Measurements from ENCODE around the gene TMEM51. TPM values are rescaled to one million over a fixed set of nuclear protein-coding genes. Genes with fewer than 3 reads are reported as not detected.

TMEM51 gene
- total and polyA plus RNA-seq, 2 experiments from 2014 or later, result 23.8 to 32.7 TPM

- Histone ChIP-seq H3K27me3 (no peaks in the 10 kb centered on the region), H3K27ac (peak overlapping the region; percentile 46), H3K4me3 (no peak overlapping the region), H3K4me1 (ENCODE audit: low read depth) (peaks cover 33% of the 10 kb centered on the region), H3K9me3 (ENCODE audit: low read depth) (no peaks in the 10 kb centered on the region), H3K36me3 (no peaks in the 10 kb centered on the region)
- no peak for DNase-seq (ENCODE audit: low read depth in 1 of 2, low spot score in 1 of 2)
- TF ChIP-seq, protein P1, sequence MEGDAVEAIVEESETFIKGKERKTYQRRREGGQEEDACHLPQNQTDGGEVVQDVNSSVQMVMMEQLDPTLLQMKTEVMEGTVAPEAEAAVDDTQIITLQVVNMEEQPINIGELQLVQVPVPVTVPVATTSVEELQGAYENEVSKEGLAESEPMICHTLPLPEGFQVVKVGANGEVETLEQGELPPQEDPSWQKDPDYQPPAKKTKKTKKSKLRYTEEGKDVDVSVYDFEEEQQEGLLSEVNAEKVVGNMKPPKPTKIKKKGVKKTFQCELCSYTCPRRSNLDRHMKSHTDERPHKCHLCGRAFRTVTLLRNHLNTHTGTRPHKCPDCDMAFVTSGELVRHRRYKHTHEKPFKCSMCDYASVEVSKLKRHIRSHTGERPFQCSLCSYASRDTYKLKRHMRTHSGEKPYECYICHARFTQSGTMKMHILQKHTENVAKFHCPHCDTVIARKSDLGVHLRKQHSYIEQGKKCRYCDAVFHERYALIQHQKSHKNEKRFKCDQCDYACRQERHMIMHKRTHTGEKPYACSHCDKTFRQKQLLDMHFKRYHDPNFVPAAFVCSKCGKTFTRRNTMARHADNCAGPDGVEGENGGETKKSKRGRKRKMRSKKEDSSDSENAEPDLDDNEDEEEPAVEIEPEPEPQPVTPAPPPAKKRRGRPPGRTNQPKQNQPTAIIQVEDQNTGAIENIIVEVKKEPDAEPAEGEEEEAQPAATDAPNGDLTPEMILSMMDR (IDR thresholded peaks at IDR 0.05; ENCODE audit: low read depth, low read length), result no peak
These were observed 36.3 kb downstream of the TMEM51 start for GRCh38 chr1:15189692-15190370.

DNA sequence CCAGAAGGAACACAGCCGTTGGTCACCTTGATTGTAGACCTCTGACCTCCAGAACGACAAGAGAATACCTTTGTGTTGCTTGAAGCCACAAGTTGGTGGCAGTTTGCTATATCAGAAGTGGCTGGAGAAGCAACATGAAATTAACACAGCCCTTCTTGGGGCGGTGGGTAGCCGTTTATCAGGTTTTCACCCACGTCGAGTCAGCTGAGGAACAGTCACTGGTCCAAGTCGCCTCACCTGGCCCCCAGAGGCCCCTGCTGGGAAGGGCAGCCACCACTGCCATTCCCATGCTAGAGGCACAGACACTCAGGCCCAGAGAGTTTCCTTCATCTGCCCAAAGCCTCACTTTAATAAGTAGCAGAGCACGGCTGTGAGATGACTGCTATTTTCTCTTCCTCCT is 37.7 kb downstream of the TMEM51 start:
- Histone ChIP-seq H3K27ac (no peak overlapping the region), H3K4me1 (ENCODE audit: low read depth) (peaks cover 33% of the 10 kb centered on the region), H3K9me3 (ENCODE audit: low read depth) (no peaks in the 10 kb centered on the region), H3K36me3 (no peaks in the 10 kb centered on the region), H3K4me3 (no peak overlapping the region), H3K27me3 (no peaks in the 10 kb centered on the region)
- no peak for DNase-seq (ENCODE audit: low read depth in 1 of 2, low spot score in 1 of 2)
- TF ChIP-seq, protein P1 (IDR thresholded peaks at IDR 0.05; ENCODE audit: low read depth, low read length), result no peak

- TF ChIP-seq, protein P1 (IDR thresholded peaks at IDR 0.05; ENCODE audit: low read depth, low read length), result no peak
- Histone ChIP-seq H3K9me3 (ENCODE audit: low read depth) (no peaks in the 10 kb centered on the region), H3K4me3 (no peak overlapping the region), H3K36me3 (no peaks in the 10 kb centered on the region), H3K27me3 (no peaks in the 10 kb centered on the region), H3K27ac (no peak overlapping the region), H3K4me1 (ENCODE audit: low read depth) (peaks cover 36% of the 10 kb centered on the region)
- no peak for DNase-seq (ENCODE audit: low read depth in 1 of 2, low spot score in 1 of 2)
These were observed 38.2 kb downstream of the TMEM51 start for GRCh38 chr1:15191770-15192169.

DNA sequence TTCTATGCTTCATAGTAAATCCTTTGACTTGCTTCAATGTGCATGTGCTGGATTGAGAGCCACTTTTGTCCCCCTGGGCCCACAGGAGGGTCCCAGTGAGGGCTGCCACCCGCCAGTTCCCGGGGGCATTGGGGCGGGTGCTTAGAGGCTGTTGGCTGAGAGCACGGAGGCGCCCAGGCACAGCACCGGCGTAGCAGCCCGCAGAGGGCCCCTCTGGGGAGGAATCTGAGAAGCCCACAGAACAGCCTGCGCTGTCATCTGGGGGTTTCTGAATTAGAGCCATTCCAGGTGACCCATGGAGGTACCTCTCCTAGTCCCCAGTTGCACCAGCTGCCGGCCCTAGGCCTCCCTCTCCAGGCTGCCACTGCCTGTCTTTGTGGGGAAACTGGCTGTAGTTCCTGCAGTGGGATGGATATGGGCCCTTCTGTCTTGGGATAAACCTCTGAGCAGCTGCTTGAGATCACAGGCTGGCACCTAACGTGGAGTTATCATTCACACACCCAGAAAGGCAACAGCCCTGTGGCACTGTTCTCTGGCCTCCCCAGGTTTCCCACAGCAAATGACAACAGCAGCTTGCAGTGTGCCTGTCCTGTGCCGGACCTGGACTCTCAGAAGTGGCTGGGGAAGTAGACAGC is 39.5 kb downstream of the TMEM51 start:
- H3K36me3 ChIP-seq, result no peaks in the 10 kb centered on the region
- H3K4me3 ChIP-seq, result no peak overlapping the region
- no peaks in the 10 kb centered on the region for H3K9me3 ChIP-seq (ENCODE audit: low read depth)
- TF ChIP-seq, protein P1 (IDR thresholded peaks at IDR 0.05; ENCODE audit: low read depth, low read length), result no peak
- H3K27me3 ChIP-seq, result no peaks in the 10 kb centered on the region
- DNase-seq (ENCODE audit: low read depth in 1 of 2, low spot score in 1 of 2), result no peak
- H3K4me1 ChIP-seq (ENCODE audit: low read depth), result peaks cover 31% of the 10 kb centered on the region
- H3K27ac ChIP-seq, result no peak overlapping the region

DNA sequence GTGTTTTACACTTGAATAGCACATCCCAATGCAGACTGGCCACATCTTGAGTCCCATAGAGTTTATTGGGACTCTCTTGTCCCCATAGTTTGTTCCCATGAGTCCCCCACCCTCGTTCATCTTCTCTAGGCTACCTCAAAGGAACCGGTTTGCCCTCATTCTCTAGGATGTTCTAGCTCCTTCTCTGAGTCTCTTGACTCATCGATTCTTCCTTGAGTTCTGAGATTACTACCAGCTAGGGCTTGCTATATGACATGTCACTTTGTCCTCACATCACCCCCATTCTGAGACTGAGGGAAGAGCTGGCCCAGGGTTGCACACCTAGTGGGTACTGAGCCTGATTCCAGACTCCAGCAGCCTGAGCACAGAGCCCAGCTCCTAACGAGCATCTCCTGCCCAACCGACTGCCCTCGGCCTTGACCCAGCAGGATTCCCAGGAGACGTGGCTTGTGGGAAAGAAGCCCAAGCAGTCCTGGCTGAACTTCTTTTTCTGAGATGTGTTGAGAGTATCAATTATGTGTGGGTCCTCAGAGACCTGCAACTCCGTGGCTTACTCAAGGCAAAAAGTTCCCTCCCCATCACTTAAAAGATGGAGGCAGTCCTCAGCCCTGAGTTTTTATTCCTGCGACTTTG is 42.0 kb downstream of the TMEM51 start:
- no peaks in the 10 kb centered on the region for H3K27me3 ChIP-seq
- H3K4me3 ChIP-seq, result no peak overlapping the region
- no peaks in the 10 kb centered on the region for H3K9me3 ChIP-seq (ENCODE audit: low read depth)
- TF ChIP-seq, protein P1 (IDR thresholded peaks at IDR 0.05; ENCODE audit: low read depth, low read length), result no peak
- H3K27ac ChIP-seq, result no peak overlapping the region
- no peaks in the 10 kb centered on the region for H3K36me3 ChIP-seq
- no peak for DNase-seq (ENCODE audit: low read depth in 1 of 2, low spot score in 1 of 2)
- H3K4me1 ChIP-seq (ENCODE audit: low read depth), result peaks cover 19% of the 10 kb centered on the region

All from cardiac muscle cell (in vitro differentiated cells and primary cell).